Hematopoietic multipotent progenitor cell (in vitro differentiated cells): ENCODE measurements around the gene GPRC5D. TPM values are rescaled to one million over a fixed set of nuclear protein-coding genes. Genes with fewer than 3 reads are reported as not detected.
A peak's percentile ranks its signal among the peaks of the same experiment; 100 is the strongest.

Experiments used
- DNase-seq, 3 donors: peaks; one replicate each; pipeline ENCODE4 v3.0.0-alpha.2; 2011 to 2015; ENCODE audit warnings: low read depth in 2 of 3, low spot score in 2 of 3
- total RNA-seq: library from RNA; depleted of rRNA; stranded (reverse); fragments of >200 nt; gene quantifications from one replicate; pipeline ENCODE4 v1.2.3, GENCODE V29; 2012

The GPRC5D gene
- total RNA-seq, 1 donor = not detected

DNA sequence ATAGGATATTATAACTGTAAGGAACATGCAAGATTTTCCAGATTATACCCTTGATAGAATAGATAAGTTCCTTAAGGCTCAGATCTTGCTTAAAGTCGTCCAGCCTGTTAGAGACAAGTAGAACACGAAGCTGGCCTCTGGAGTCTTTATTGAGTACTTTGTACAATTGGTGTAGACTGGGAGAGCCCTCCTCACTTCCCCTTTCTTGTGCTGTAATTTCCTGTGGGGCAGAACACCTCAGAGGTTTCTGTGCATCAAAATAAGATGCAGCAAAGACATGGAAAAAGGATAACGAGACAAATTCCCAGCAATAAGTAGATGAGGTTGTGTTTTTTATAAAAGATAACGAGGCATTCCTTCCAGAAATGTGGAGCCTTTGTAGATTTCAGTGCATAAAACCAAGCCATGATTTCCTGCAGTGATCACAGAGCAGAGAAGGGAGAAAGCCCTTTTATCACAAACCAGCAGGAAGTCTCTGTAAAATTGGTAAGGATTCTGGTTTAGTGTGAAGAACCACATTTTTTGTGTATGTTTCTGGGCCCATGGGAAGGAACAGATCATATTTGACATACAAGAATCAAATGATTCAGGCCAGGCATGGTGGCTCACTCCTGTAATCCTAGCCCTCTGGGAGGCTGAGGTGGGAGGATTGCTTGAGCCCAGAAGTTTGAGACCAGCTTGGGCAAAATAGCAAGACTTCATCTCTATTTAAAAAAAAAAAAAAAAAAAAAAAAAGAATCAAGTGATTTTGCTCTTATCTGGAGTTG is 42.6 kb downstream of the GPRC5D start:
- DNase-seq = peak in 1 of 3 donors; percentile 58

GRCh38 chr12:12908711-12909110 is 43.3 kb downstream of the GPRC5D start:
- DNase-seq = no peak

GRCh38 chr12:12908252-12908651 is 43.7 kb downstream of the GPRC5D start:
- no peak for DNase-seq

- no peak for DNase-seq
Measured at GRCh38 chr12:12907552-12907951, 44.4 kb downstream of the GPRC5D start.

DNA sequence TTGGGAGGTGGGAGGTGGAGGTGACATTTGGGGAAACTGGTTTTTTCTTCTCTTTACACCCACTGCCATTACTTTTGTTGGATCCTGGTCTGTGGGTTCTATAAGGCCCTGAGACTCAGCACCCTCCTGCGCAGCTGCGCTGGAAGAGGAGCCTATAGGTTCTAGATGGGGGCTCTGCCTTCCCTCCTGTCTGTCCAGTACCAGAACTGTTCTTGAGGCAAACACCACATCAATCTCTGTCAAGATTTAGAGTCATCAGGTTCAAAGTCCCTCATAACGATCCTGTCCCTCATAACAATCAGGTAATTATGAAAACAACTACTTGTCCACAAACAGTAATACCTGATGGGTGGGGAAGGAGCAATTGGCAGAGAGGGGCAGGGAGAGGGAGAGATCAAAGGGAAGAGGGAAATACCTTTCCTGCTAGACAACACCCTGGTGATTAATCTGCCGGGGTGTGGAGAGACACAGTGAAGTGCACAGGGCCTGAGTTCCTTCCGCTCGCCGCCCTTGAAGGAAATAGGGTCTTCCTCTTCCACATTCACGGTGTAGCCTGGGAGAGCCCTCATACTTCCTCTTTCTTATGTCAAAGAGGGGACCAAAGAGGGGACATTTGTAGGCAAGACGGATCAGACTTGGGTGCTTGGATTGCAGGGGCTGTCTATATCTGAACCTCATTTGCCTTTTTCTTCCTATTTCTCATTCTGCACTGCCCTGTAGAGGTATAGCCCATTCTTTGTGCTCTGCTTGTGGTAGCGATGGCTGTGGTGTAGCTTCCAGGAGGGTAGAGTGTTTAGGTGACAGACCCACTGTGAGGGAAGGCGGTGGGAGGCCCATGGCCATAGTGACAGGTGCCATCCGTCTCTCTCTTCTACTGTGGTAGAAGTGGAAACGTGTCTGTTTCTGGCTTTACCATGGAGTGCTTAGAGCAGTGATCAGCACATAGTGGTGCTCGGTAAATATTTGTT is 48.0 kb downstream of the GPRC5D start:
- DNase-seq = peak in 1 of 3 donors; percentile 27

GRCh38 chr12:12902036-12902435 is 49.9 kb downstream of the GPRC5D start:
- DNase-seq = no peak

- DNase-seq = no peak
Measured at GRCh38 chr12:12901158-12901791, 50.7 kb downstream of the GPRC5D start.

DNA sequence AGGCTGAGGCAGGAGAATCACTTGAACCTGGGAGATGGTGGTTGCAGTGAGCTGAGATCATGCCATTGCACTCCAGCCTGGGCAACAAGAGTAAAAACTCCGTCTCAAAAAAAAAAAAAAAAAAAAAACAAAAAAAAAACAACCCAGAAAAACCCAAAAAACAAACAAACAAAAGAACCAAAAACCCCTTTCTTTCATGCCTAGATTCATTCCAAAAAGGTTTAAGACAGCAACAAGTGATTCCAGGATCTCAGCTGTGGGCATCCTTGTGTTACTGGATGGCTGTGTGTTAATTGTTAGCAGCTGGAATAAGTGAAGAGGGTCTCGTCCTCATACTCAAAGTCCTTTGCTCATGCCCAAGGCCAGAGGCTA is 51.2 kb downstream of the GPRC5D start:
- no peak for DNase-seq

GRCh38 chr12:12899530-12900380 is 52.2 kb downstream of the GPRC5D start:
- no peak for DNase-seq

DNA sequence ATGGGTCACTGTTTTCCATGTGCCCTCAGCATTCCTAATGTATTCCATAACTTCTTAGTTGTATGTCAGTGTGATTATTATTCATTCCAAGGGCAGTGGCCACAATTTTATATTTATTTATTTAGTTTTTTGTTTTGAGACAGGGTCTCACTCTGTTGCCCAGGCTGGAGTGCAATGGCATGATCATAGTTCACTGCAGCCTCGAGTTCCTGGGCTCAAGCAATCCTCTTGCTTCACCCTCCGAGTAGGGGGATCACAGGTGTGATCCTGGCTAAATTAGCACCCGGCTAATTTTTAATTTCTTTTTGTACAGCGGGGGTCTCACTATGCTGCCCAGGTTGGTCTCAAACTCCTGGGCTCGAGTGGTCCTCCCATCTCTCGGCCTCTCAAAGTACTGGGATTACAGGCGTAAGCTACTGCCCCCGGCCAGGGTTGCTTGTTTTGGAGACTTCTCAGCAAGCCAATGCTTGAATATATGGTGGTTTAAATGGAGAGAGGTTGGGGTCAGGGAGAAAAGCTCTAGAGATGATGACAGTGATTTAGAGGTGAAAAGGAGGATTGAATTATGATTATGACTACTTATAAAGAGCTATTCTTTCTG is 53.0 kb downstream of the GPRC5D start:
- no peak for DNase-seq

- no peak for DNase-seq
Measured at GRCh38 chr12:12898136-12898717, 53.7 kb downstream of the GPRC5D start.

DNA sequence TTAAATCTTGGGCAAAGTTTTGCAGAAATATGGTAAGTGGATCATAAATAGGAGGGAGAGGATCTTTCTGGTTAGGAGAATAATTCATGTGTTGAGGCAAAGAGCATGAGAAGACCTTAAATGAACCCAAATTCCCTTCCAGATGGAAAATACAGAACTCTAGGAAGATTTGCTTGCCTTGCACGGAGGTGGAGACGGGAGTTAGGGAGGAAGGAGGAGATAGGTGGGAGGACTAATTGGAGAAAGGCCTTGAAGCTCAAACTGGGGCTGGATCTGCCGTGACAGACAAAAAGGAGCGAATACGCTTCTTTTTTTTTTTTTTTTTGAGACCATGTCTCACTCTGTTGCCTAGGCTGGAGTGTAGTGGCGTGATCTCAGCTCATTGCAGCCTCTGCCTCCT is 54.7 kb downstream of the GPRC5D start:
- no peak for DNase-seq

DNA sequence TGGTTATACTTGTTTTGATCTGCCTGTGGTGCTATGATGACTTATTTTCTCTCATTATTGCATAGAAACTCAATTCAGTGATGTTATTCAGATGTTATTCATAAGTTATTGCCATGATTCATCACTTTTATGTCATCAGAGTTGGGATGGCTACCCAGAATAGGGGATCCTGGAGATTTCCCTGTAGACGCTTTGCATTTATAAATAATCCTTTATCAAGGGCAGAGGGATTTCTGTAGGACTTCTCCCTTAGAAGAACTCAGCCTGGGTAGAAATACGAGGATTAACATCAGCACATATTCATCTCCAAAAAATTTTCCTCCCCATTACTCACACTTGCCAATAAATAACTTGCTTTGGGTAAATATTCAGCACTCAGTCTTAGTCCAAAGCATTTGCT is 55.7 kb downstream of the GPRC5D start:
- no peak for DNase-seq

GRCh38 chr12:12893438-12893837 is 58.5 kb downstream of the GPRC5D start:
- DNase-seq = no peak

DNA sequence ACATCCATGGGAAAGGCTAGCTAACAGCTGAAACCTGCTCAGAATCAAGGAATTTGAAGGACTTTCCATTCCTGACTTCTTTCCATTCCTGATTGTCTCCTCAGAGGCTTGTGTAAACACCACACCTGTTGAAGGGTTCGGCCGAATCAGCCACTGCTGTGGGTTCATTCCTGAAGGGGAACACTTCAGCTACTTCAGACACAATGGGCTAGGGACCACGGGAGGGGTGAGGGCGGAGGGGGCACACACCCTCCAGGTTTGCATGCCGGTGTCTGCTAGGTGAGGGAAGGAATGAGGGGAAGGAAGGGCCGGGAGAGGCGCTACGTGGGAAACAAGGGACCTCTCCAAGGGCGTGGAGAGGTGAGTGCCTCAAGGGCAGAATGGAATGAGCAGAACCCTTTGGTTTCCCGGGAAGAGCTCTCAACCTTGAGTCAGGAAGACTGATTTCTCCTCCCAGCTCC is 59.3 kb downstream of the GPRC5D start:
- no peak for DNase-seq

- no peak for DNase-seq
Measured at GRCh38 chr12:12891881-12892355, 60.1 kb downstream of the GPRC5D start.

DNA sequence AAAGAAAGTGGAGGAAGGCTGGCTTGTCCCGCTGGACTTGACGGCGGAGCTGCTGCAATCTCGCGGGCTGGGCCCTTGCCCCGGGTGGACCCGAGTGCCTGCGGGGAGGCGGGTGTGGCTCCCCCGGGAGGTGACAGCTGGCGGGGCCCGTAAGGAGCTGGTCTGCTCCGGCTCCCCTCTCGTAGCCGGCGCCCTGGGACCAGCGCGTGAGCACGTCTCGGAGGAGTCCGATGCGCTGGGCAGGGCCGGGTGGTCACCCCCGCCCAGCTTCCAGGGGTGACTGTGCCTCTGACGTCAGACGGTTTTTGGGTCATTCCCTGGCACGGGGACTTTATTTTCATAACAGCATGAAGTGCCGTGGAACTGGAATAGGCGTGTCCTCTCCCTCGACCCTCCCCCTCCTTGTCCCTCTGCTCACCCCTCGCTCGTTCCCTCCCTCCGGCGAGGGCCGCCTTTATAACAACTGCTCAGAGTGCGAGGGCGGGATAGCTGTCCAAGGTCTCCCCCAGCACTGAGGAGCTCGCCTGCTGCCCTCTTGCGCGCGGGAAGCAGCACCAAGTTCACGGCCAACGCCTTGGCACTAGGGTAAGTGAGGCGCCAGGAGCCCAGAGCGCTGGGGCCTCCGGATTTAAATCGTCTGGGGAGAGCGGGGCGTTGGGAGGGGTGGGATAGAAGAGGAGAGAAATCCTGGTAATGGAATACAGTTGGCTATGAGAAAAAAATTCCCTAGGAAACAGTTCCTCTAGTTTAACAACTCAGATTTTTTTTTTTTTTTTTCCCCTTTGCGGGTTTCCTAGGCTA is 60.7 kb downstream of the GPRC5D start, which contains the start of gene GPRC5A:
Gene GPRC5A, plus strand, starts transcription at position 483 of the 801 bp plus-strand sequence. CDS start 16,688 bp downstream, outside the sequence.
- peak in 2 of 3 donors; percentile 40 to 52 for DNase-seq
